Measurements from ENCODE around the gene PALLD.

PALLD gene

GRCh38 chr4:168710353-168710946, 213.6 kb downstream of the PALLD start:
- Histone ChIP-seq H3K27ac (peak overlapping the region; percentile 80 to 82), H3K4me3 (no peak overlapping the region)
- TF ChIP-seq CTCF (IDR thresholded peaks at IDR 0.05): peak; percentile 53
- DNase-seq (ENCODE audit: low spot score): no peak

- DNase-seq (ENCODE audit: low spot score): no peak
- Histone ChIP-seq H3K27ac (peak overlapping the region; percentile 80 to 82), H3K4me3 (peak overlapping the region; percentile 7)
- TF ChIP-seq CTCF (IDR thresholded peaks at IDR 0.05): no peak
Measured at GRCh38 chr4:168711197-168712140, 214.6 kb downstream of the PALLD start.

- no peak for DNase-seq (ENCODE audit: low spot score)
- H3K27ac ChIP-seq: peak overlapping the region; percentile 80 to 82
- no peak for TF ChIP-seq CTCF (IDR thresholded peaks at IDR 0.05)
- H3K4me3 ChIP-seq: no peak overlapping the region
Measured at GRCh38 chr4:168712316-168712890, 215.6 kb downstream of the PALLD start.

- no peak overlapping the region for H3K4me3 ChIP-seq
- peak overlapping the region in 1 of 2 donors; percentile 80 for H3K27ac ChIP-seq
- TF ChIP-seq CTCF (IDR thresholded peaks at IDR 0.05): no peak
- DNase-seq (ENCODE audit: low spot score): no peak
Measured at GRCh38 chr4:168713253-168713652, 216.4 kb downstream of the PALLD start.

GRCh38 chr4:168715896-168716295, 219.0 kb downstream of the PALLD start:
- Histone ChIP-seq H3K27ac (peak overlapping the region; percentile 83 to 88), H3K4me3 (no peak overlapping the region)
- no peak for DNase-seq (ENCODE audit: low spot score)
- TF ChIP-seq CTCF (IDR thresholded peaks at IDR 0.05): no peak

GRCh38 chr4:168716406-168717129, 219.7 kb downstream of the PALLD start:
- Histone ChIP-seq H3K4me3 (no peak overlapping the region), H3K27ac (peak overlapping the region; percentile 83 to 88)
- no peak for TF ChIP-seq CTCF (IDR thresholded peaks at IDR 0.05)
- DNase-seq (ENCODE audit: low spot score): no peak

All from coronary artery (tissue), 2 donors.